Stimulated activated naive CD8-positive, alpha-beta T cell treated with anti-CD3 and anti-CD28 coated beads, Interleukin-15, Interleukin-2, amounts not matched to agents 100 ng/mL and 50 ng/mL, for 24 hours (primary cell): ENCODE data around the gene CLDND1.

Experiments
- H3K27ac Mint-ChIP-seq: one replicate; pipeline ENCODE4 v1.8.0; 2021; ENCODE audit warnings: mild to moderate bottlenecking, mixed read lengths
- H3K27me3 Mint-ChIP-seq: one replicate; pipeline ENCODE4 v1.8.0; 2021; ENCODE audit warnings: mixed read lengths
- H3K36me3 Mint-ChIP-seq: one replicate; pipeline ENCODE4 v1.8.0; 2021; ENCODE audit warnings: low read depth, mixed read lengths
- H3K4me1 Mint-ChIP-seq: one replicate; pipeline ENCODE4 v1.8.0; 2021; ENCODE audit warnings: low read depth, mixed read lengths
- H3K4me3 Mint-ChIP-seq: one replicate; pipeline ENCODE4 v1.8.0; 2021; ENCODE audit warnings: mild to moderate bottlenecking, mixed read lengths
- H3K9me3 Mint-ChIP-seq: one replicate; pipeline ENCODE4 v1.8.0; 2021; ENCODE audit warnings: mixed read lengths

The CLDND1 gene

DNA sequence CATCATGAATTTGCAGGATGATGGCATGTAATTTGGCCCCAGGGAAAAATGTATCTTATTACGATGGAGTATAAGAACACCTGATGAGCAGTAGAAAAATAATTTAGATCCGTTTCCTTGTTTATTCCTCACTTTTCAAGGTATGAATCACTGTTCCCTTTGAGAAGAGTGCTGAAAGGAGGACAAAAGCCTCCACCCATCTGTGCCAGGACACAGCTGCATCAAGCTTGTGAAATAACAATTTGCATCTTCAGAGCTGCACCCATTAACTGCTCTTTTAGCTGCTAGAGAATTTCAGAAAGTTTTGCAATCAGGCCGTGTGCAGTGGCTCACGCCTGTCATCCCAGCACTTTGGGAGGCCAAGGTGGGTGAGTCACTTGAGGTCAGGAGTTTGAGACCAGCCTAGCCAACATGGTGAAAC is 9.6 kb downstream of the CLDND1 start:
- Mint-ChIP-seq H3K9me3 (no peaks in the 10 kb centered on the region), H3K27ac (no peak overlapping the region), H3K27me3 (no peaks in the 10 kb centered on the region), H3K4me1 (peaks cover 47% of the 10 kb centered on the region), H3K36me3 (peaks cover 74% of the 10 kb centered on the region), H3K4me3 (no peak overlapping the region)

DNA sequence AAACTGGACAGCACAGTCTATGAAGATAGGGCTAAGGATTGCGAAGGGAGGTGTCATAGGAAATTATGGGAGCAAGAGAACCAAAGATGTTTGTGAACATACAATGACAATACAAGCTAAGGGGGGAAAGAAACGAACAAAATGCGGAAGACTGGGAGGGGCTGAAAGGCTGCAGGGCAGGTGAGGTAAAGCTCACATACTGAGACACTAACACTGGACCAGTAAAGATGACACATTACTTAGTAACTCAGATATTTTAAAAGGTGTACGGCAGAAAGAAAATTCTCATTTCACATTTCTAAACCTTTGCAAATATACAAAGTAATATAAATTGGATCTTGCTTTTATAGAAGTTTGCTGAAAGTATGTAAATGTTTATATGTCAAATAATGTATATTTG is 10.1 kb downstream of the CLDND1 start:
- Mint-ChIP-seq H3K27ac (no peak overlapping the region), H3K9me3 (no peaks in the 10 kb centered on the region), H3K4me3 (no peak overlapping the region), H3K36me3 (peaks cover 73% of the 10 kb centered on the region), H3K4me1 (peaks cover 42% of the 10 kb centered on the region), H3K27me3 (no peaks in the 10 kb centered on the region)

DNA sequence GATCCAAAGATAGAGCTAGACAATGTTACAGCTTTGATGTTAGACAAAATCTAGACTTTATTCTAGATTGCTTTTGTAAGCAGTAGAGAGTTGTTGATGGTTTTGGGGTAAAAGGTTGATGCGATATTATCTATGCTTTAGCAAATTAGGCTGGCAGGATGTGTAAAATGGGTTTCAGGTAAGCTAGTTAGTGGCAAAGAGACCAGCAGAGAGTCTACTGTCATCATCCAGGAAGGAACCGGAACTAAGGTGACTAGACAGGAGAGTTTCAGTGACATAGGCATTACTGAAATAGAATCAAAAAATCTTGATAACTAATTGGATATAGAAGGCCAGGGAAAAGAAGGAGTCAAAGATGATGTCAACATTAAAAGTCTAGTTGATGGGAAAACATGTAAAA is 14.1 kb downstream of the CLDND1 start:
- H3K9me3 Mint-ChIP-seq: no peaks in the 10 kb centered on the region
- peaks cover 56% of the 10 kb centered on the region for H3K36me3 Mint-ChIP-seq
- H3K4me1 Mint-ChIP-seq: peaks cover 14% of the 10 kb centered on the region
- no peak overlapping the region for H3K4me3 Mint-ChIP-seq
- H3K27me3 Mint-ChIP-seq: no peaks in the 10 kb centered on the region
- H3K27ac Mint-ChIP-seq: no peak overlapping the region

DNA sequence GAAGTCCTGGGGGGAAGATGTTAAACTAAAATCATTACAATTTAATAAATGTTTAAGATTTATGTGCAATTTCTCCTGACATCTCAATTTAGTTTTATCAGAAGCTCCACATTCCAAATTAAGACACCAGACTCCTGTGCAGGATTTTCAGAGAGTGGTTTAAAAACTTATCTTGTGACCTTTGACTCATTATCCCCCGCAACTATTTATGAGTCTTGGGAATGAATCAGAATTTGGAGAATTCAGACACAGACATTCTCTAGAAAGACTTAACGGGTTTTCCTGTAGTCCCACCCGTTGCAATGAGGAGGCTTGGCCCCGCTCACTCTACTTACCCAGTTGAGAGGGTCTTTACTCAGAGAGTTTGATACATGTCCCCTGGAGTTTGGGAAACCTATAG is 18.2 kb downstream of the CLDND1 start:
- Mint-ChIP-seq H3K27me3 (no peaks in the 10 kb centered on the region), H3K9me3 (no peaks in the 10 kb centered on the region), H3K4me1 (peaks cover 11% of the 10 kb centered on the region), H3K36me3 (peaks cover 37% of the 10 kb centered on the region), H3K4me3 (no peak overlapping the region), H3K27ac (no peak overlapping the region)

DNA sequence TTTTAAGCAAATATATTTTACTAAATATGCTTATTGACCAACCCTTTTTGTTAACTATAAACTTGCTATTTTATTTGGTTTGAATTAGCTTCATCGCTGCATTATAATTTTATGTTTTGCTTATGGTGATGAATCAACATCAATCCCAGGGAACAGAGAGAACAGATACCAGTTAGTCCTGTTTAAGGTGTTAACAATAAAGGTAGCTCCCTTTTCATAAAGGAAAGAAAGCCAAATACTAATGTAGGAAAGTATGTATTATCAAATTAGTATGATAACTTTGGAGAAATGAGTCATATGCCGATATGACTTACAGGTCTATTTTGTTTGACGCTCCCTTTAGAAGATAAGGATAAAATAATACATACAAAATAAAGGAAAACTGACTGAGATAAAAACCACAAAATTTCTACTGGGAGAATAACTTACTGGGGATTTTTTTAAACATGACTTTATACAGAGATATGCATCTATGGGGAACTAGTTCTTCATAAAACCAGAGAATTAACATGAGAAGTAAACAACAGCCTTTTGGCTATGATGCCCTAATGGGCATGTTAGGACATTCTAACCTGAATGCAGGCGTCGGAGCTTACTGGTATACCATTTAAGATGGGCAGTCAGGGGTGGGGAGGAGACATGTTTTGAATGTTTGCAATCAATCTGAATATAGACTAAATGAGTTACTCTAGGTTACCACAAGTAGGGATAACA is 20.7 kb downstream of the CLDND1 start:
- Mint-ChIP-seq H3K27me3 (peaks cover 2% of the 10 kb centered on the region), H3K27ac (no peak overlapping the region), H3K36me3 (peaks cover 17% of the 10 kb centered on the region), H3K9me3 (no peaks in the 10 kb centered on the region), H3K4me3 (no peak overlapping the region), H3K4me1 (peaks cover 7% of the 10 kb centered on the region)

DNA sequence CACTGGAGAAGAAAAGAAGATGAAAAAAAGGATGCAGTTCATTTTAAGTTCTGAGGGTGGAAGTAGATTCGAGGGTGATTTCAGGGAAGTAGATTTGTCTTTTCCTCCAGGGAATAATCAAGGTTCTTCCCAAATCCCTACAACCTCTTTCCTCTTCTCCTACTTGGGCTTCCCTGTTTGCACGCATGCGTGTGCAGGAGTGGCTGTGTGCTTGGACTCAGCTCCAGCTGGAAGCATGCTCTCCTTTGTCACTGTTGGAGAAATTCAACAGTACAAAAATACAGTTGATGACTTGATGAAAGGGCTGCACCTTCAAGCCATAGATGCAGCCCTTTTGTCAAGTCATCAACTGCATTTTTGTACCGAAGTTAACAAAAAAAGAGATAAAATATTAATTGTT is 21.4 kb downstream of the CLDND1 start:
- H3K4me3 Mint-ChIP-seq: no peak overlapping the region
- no peak overlapping the region for H3K27ac Mint-ChIP-seq
- peaks cover 7% of the 10 kb centered on the region for H3K4me1 Mint-ChIP-seq
- H3K36me3 Mint-ChIP-seq: peaks cover 10% of the 10 kb centered on the region
- no peaks in the 10 kb centered on the region for H3K9me3 Mint-ChIP-seq
- peaks cover 3% of the 10 kb centered on the region for H3K27me3 Mint-ChIP-seq

DNA sequence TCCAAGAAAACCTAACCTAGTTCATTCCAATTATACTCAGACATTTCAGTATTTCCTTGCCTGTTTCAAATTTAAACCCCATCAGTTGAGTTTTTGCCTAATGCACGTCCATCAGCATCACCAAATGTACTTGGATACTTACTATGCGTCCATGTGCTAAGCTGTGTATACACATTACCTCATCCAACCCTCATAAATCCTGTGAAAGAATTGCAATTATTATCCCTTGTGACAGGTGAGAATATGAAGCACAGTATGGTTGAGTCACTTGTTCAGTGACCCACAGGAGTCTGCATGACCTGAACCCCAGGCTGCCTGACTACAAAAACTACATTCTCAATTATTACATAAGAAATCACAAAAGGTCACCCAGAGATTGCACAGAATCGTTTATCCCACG is 22.7 kb downstream of the CLDND1 start:
- Mint-ChIP-seq H3K27ac (no peak overlapping the region), H3K4me1 (peaks cover 7% of the 10 kb centered on the region), H3K9me3 (no peaks in the 10 kb centered on the region), H3K36me3 (peaks cover 5% of the 10 kb centered on the region), H3K27me3 (peaks cover 4% of the 10 kb centered on the region), H3K4me3 (no peak overlapping the region)

DNA sequence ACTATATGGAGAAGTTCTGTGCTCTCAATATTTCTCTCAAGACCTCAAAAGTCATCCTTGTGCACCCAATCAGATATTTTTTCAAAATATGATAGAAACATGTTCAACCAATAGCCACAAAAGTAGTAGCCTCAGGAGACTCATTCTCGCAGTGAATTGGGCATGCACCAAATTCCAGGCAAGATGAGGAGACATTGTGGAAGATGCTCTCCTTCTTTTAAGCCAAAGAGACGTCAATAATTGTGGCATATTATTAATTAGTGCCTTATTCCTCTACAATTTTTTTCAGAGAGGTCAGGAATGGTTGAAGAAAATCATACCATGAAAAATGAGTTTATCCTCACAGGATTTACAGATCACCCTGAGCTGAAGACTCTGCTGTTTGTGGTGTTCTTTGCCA is 25.3 kb downstream of the CLDND1 start, which contains the start of gene OR5K2:
OR5K2 (plus strand) TSS at position 301 of the 400 bp plus-strand sequence; CDS start at position 301, 0 bp downstream.
- Mint-ChIP-seq H3K4me1 (peaks cover 4% of the 10 kb centered on the region), H3K4me3 (no peak within 1 kb of the TSS), H3K9me3 (no peaks in the 10 kb centered on the region), H3K27me3 (peaks cover 8% of the 10 kb centered on the region), H3K36me3 (no peaks in the 10 kb centered on the region), H3K27ac (no peak within 1 kb of the TSS)

DNA sequence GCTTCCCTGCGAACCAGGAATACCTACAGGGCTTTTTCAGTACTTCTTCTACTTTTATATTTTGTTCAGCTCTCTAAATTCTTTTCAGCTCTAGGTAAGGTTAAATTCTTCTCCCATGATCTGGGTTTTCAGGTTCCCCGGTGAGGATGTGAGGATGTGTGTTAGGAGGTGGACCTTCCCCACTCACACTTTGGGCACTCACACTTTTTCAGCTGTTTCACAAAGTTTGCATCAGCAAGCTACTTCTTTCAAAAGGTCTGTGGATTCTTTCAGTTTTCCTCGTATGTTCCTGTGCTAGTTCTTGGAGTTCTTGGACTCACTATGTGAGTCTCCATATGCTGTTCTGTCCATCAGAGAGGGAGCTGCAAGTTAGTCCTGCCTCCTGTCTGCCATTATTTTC is 39.1 kb downstream of the CLDND1 start:
- H3K4me3 Mint-ChIP-seq: no peak overlapping the region
- H3K9me3 Mint-ChIP-seq: peaks cover 37% of the 10 kb centered on the region
- no peaks in the 10 kb centered on the region for H3K4me1 Mint-ChIP-seq
- peaks cover 11% of the 10 kb centered on the region for H3K27me3 Mint-ChIP-seq
- no peak overlapping the region for H3K27ac Mint-ChIP-seq
- peaks cover 5% of the 10 kb centered on the region for H3K36me3 Mint-ChIP-seq

DNA sequence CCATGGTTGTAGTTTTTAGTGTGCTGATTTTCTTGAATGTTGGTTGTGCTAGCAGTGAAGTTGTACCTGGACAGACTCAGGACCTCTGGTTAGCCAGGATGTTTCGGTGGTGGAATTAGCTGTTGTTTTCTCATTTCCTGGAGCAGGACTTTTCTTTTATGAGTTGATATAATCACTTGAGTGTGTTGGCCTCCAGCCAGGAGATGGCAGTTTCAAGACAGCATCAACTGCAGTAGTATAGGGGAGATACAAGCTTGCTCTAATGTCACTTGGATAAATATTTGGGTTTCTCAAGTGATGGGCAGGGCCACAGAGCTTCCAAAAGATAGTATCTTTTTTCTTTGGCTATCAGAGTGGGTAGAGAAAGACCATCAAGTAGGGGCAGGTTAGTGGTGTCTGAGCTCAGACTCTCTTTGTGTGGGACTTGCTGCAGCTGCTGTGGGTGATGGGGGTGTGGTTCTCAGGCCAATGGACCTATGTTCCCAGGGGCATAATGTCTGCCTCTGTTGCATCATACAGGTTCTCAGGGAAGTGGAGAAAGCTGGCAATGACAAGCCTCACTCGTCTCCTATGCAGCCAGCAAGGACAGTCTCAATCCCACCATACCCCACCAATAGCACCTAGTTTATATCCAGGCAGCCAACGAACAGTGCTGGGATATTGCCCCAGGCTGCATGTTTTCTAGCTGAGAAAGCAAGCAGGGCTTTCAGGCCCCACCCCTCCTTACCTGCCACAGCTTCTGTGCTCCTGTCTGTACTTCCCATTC is 39.8 kb downstream of the CLDND1 start:
- peaks cover 11% of the 10 kb centered on the region for H3K27me3 Mint-ChIP-seq
- no peaks in the 10 kb centered on the region for H3K4me1 Mint-ChIP-seq
- H3K4me3 Mint-ChIP-seq: no peak overlapping the region
- peaks cover 5% of the 10 kb centered on the region for H3K36me3 Mint-ChIP-seq
- no peak overlapping the region for H3K27ac Mint-ChIP-seq
- H3K9me3 Mint-ChIP-seq: peaks cover 32% of the 10 kb centered on the region
